Skin of body (tissue), 2 donors: ENCODE data around the gene SSR1. TPM values are rescaled to one million over a fixed set of nuclear protein-coding genes. Genes with fewer than 3 reads are reported as not detected.

Experiments
- DNase-seq: peaks from one replicate; lab custom pipeline; 2025; lab: John Stamatoyannopoulos, UW
- total RNA-seq: library from RNA; depleted of rRNA; stranded (reverse); fragments of >200 nt; gene quantifications from one replicate; pipeline ENCODE4 v1.2.3, GENCODE V29; 2014

The SSR1 gene
- total RNA-seq, 1 donor from 2014 or later, result 43.0 TPM

DNA sequence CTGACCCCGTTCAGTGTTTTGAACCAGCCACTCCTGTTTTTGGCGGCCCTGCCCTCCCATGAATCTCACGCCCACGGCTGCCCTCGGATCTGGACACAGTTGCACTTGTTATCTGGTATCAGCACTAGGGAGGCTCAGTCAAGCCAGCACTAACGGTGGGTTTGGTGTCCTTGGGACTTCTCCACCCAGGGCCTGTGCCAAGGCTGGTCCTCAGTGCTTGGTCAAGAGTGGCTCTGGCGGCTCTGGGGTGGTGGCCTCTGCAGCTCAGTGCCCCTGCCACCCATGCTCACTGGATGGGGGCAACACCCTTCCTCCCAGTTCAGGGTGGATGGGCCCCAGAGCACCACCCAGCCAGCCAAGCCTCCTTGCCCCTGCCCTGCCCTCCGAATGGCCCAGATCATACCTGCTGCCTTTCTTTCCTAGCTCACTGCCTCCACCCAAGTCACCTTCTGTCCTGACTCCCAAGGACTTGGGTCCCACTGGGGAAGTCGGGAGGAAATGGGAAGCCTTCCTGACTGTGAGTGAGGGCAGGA is 54.7 kb downstream of the SSR1 start:
- no peak for DNase-seq

DNA sequence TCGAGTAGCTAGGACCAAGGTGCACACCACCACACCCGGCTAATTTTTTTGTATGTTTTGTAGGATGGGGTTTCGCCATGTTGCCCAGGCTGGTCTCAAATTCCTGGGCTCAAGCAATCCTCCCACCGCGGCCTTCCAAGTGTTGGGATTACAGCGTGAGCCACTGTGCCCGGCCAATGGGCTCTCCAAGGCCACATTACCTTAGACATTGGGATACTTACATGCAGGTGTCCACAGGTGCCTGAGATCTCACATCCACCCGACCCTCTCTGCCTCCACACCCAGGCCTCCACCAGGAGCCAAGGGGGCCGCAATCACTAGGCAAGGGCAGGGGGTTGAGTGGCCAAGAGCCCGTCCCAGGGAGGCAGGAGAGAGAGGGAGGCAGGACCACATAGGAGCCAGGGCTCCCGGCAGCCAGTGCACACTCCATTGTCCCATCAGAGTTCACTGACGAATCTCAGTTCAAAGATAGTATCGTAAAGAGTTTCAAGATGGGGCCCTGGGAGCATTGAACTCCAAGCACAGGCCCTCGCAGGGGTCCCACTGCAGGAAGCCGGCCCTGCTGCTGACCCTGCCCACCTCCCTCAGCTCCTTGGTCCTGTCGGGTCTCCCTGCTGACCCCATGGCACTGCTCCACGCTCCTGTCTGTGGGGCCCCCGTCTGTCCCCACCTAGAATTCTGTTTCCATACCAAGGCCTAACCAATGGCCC is 55.3 kb downstream of the SSR1 start:
- no peak for DNase-seq

DNA sequence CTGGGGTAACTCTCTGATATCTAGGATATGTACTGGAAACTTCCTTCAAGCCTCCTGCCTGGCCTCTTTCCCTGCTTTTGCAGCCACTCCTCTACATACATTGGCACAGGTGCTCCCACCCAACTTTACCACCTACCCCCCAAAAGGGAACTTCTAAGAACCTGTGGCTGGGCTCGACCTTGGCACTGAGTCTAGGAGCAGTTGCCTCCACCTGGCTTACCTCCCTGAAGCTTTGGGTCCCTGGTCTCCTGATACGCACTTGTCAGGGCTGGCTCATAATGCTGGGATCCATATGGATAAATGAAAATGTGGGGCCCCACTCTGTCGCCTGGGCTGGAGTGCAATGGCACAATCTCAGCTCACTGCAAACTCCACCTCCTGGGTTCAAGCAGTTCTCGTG is 56.2 kb downstream of the SSR1 start:
- no peak for DNase-seq

DNA sequence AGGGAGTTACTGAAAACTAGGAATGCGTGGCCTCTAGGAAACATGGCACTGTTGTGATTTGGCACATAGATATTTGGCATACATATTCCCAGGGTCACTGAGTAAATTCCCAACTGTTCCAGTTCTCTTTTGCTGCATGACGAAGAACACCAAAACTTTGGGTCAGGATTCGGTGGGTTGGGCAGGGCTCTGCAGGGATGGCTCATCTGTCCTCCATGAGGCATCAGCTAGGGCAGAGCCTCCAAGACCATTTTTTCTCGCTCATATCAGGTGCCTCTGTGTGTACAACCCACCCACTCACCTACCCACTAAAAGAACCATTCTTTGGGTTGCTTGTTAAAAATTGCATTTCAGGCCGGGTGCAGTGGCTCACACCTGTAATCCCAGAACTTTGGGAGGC is 57.1 kb downstream of the SSR1 start:
- DNase-seq, result no peak

DNA sequence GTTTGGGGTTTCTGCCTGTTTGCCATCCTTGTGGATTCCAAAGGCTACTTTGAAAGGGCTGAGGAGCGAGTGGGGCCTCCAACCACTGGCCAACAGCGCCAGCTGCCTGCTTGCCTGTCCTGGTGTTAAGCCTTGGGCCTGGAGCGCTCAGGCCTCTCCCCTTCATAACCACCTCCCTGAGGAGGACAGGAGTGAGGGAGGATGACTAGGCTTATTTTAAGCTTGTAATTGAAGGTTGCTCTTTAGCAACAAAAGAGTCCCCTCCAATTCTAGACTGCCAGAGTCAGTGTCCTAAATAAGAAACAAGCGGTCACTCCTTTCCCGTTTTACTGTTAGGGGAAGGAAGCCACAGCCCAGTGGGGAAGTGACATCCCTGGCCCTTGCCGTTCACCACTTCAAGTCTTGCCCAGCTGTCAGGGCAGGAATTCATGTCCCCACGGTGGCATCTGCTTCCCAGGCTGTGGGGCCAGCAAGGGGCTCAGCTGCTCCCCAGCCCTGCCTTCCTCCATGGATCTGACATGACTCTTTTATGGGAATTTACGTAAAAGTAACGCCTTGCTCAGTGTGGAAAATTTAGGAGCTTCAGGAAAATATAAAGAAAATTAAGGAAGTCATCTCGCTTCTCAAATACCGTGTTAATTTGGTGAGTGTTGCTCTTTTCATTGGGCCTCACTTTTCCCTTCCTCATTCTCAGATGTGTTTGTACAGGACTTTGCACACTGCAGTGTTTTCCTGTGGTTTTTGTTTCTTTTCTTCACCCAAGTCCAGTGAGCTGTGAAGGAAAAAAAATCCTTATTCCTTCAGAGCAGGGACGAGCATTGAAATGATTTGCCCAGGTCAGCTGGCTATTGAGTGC is 57.8 kb downstream of the SSR1 start:
- no peak for DNase-seq

DNA sequence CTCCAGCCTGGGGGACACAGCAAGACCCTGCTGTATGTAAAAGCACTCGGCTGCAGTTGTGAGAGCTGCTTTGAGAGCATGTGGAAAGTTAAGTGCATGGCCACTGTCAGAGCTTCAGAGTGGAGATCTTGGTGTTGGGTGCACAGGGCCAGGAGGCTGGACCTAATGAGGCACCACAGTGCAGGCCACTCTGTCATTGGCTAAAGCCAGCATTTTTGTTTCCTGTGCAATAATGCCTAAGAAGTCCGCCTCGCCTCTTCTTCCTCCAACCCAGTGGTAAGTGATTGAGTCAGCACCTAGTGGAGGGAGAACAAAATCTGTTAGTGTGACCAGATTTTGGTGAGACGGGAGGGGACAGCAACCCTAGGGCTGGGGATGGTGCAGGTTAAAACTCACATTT is 60.6 kb downstream of the SSR1 start:
- DNase-seq, result no peak

DNA sequence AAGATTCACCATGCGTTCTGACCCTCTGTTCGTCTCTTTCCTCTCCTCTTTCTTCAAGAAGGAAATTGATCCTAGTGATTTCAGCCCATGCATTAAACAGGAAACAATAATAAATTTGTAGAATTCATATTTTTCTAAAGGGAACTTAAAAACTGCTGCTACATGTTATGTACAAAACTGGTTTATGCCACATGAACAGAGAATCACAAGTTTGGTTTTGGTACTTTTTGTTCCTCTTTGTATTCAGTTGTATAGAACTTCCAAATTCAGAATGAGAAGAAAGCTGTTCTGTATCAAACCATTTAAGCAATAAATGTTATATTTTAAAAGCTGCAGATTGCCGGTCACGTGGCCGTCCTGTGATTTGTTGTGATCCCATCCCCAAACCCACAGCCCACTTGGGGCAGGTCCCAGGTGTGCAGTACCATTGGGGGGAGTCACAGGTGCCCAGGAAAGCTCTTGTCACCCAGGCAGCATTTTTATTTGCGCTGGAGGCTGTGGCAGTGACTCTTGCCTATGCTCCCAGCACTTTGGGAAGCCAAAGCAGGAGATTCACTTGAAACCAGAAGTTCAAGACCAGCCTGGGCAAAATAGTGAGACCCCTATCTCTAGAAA is 61.2 kb downstream of the SSR1 start:
- no peak for DNase-seq

DNA sequence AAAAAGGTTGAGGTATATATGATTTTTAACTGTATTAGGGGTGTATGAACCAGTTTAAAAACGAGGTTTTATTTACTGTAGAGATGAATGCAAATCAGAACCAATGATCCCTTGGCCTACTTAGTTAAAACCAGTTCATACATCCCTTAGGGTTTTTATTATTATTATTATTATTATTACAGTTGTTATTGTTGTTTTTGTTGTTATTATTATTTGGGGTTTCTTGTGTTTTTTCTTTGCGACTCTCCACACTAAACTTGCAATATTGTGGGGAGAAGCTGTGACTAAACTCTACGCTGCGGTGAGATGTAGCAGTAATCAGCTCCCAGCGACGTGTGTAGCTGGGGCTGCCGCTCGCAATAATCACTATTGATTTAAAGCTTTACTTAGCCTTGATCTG is 62.2 kb downstream of the SSR1 start:
- DNase-seq, result no peak

DNA sequence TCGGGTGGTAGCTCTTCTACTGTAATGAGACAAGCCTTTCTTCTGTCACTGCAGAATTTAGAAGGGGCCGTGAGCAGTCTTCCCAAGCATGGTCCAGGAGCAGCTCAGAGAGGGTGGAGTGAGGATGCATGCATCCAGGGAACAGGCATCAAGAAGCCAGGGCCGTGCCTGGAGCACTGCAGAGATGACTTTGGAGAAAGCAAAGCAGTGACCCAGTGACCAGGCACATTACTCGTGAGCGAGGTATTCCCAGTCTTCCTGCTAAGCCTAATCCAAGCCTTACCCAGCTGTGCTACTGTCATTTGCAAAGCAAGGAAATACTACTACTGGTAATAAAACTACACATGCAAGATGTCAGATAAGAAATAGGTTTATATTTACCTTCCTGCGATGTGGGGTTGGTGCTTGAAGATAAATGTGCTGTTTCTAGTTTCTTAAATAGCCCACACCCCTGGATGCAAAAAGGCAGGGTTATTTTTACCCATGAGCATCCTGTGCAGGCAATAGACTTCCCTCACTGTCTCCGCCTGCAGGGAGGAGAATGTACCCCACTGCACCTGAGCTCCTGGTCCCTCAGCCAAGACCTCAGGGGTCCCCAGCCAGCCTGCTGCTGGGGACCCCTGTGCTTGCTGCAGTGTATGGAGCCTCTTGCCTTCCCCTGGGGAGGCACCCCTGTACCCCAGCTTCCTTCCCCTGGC is 62.9 kb downstream of the SSR1 start:
- DNase-seq, result no peak

DNA sequence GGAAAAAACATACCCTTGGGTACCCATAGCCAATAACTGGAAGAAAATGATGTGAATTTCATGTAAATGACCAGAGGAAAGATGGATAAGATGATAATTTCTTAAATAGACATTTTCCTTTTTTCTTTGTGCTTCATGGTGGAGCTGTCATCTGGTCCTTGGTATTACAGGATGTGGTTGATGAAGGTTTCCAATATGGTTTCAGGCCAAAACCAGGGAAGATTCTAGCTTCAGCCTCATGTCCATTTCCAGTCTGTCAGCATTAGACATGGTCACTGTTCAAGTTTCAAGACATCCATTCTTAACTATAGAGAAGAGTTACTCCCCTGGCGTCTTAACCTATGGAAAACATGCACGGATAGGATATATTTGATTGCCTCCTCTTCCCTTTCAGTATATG is 63.6 kb downstream of the SSR1 start:
- DNase-seq, result no peak

DNA sequence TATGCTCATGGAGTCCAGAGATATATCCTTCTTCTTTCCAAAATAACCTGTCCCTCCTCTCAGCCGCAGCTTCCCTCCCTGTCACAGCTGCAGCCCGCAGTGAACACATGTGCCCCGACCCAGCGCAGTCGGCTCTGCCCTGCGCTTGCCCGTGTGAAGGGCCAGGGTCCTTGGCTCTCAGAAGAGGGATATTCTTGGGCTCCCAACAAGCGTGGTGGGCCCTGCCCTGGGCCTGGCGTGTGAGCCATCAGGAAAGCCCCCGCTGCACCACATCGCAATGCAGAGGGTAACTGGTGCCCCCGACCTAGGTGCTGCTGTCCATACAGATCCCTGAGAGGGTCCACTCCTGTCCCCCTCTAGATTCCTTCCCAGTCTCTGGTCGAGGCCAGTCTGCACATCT is 65.2 kb downstream of the SSR1 start:
- DNase-seq, result no peak

DNA sequence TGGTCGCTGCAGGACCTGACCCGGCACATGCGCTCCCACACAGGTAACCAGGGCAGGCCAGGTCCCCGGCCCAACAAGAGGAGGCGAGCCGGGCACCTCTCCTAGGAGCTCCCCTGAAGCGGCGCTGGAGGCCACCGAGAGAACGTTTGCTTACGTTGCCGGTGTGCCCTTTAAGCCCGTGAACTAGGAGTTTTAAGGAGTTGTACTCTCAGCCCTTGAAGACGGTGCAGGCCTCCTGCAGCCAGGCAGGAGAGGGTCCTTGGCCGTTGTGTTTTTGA is 65.9 kb downstream of the SSR1 start:
- no peak for DNase-seq

DNA sequence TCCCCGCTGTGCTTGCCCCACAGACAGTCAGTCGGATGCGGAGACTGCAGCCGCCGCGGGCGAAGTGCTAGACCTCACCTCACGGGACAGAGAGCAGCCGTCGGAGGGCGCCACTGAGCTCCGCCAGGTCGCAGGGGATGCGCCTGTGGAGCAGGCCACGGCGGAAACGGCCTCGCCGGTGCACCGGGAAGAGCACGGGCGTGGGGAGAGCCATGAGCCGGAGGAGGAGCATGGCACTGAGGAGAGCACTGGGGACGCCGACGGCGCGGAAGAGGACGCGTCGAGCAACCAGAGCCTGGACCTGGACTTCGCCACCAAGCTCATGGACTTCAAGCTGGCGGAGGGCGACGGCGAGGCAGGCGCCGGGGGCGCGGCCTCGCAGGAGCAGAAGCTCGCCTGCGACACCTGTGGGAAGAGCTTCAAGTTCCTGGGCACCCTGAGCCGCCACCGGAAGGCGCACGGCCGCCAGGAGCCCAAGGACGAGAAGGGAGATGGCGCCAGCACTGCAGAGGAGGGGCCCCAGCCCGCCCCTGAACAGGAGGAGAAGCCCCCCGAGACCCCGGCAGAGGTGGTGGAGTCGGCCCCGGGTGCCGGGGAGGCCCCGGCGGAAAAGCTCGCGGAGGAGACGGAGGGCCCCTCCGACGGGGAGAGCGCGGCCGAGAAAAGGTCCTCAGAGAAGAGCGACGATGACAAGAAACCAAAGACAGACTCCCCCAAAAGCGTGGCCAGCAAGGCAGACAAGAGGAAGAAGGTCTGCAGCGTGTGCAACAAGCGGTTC is 66.4 kb downstream of the SSR1 start:
- no peak for DNase-seq

DNA sequence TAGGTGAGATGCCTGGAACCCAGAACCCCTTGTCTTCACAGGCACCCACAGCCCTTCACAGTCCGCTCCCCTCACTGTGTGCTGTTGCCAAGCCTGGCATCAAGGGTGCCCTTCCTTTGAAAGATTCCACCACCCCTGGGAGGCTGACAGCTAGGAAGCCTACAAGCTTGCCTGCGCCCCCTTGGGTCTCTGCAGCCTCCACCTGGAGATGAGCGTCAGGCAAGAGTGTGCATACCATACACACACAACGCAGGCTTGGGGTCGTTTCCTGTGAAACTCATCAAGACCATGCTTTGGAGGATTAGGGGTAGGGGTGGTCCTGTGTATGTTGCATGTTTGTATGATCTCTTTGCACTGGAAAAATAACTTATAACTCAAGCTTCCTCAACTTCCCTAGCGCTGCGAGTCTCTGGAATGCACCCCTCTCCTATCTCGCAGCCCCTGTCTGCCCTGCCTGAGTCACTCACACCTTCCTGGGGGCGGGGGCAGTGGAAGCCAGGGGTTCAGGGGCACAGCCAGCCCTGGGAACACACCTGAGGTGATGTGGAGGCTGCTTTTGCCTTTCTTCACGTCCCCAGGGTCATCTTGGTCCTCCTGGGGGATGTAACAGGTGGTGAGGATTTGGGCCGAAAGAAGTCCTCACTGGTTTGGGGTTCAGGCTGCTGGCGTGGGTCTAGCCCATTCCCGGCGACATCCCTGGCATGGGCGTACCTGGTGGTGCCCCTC is 67.2 kb downstream of the SSR1 start:
- DNase-seq, result no peak

DNA sequence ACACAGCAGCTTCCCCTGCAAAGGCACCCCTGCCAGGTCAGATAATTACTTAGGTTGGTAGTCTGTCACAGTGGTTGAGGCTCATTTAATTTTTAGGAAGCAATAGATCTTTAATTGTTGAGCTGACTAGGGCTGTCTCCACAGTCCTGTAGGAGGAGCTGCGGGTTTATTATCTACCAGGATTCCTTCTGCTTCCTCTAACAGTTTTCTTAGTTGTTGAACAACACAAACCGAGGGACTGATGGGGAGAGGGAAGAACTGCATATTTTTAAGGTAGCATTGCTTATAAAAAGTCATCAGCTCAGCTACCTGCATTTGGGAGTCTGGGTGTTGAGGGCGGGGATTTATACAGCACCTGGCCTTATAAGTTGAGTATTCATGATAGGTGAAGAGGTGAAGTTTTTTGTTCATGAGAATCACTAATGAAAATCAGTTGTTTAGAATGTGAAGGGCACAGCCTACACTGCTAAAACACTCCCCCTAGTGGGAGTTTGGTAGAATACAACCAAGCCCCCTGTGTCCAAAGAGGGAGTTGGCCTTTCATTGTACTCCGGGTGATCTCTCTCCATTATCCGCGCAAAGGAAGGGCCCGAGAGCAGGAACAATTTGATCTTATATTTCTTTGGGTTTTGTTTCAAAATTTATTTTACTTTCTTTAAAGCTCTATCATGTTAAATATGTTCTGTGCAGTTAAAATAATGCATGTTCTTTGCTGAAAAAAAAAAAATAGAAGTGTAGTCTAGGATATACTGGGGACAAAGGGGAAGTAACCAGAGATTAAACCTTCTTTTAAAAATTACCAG is 69.6 kb downstream of the SSR1 start:
- peak; percentile 66 for DNase-seq

DNA sequence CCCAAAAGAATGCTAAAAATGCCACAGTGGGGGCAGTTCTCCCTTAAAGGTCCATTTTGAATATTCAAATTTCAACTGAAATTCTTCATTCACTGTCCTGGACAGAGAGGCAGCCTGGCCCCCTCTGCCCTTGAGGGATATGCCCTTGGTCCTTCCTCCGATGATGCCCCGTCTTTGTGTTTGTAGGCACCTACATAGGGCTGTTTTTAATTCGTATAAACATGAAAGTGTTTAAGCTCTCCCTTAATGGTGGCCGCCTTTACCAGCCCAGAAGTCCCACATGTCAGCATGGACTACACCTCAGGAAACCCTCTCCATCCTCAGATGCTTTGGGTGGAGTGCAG is 70.2 kb downstream of the SSR1 start:
- DNase-seq, result no peak

DNA sequence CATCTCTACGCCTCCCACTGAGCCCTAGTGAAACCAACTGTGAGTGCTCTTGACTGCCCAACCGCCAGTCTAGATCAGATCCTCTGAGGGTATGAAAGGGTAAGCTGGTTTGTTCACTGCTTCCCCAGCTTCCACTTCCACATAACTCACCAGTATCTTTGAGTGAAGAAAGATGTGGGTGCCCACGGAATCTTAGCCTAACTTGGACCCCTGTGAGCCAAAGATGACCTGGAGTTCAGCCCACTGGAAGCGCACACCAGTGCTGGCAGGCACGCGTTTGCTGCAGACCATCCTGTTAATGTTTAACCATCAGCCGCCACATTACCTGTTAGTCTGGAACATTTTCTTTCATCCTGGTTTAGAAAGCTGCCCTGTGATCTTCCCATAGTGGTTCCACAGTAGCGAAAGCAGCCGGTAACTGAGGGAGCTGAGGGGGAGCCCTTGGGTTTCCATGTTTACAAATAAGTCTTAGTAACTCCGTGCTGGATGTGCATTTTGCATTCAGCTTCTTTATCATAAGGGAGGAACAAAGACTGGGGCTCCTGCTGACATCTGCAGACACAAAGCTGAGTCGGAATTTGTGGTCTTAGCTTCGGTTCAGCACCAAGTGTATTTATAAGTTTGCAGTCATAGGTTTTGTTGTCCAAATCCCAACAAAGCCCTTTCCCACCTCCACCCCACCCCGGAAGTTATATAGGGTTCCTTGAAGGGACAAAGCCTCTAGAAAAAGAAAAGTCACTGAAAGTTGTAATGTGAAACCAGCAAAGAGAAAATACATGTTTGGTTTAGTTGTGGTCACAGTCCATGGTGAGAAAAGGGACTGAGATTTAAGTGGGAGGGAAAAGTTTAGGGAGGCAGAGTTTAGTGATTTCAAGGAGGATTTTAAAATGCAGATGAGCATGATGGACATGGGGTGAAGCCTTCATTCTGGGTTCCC is 71.0 kb downstream of the SSR1 start:
- DNase-seq, result no peak

DNA sequence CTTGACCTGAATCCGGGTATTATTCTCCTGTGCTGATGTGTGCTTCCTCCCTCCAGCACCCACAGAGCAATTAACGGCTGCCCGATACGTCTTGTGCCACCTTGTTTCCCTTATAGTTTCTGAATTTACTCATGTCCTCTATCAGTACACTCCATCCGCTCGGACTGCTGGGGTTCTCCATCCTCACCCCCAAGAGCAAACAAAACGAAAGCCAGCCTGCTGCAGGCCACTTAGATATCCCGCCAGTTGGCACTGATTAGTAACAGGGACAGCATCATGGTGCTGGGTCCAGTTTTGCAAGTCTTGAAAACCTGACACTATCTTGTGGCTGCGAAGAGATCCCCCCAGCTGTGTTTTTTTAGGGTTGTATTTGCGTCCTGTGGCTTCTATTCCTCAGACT is 71.8 kb downstream of the SSR1 start:
- DNase-seq, result no peak

DNA sequence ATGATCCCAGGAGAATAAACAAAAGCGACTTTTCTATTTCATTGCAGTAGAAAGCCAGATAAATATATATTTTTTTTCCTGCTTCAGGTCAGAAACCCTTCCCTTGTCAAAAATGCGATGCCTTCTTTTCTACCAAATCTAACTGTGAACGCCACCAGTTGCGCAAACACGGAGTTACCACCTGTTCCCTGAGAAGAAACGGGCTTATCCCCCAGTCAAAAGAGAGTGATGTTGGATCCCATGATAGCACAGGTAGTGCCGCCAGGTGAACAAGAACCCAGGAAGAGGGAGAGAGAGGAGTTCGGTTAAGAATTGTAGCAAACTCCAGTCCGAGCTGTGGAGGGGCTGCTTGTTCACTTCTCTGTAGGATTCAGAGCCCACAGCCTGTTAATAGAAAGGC is 72.6 kb downstream of the SSR1 start:
- no peak for DNase-seq
